HG02763 (cell line): ENCODE measurements around the gene TMEM158.

Source experiments
- ATAC-seq: cut with Tn5 transposase; IDR thresholded peaks from one replicate; pipeline ENCODE4 v1.9.1; 2021; ENCODE audit warnings: mild to moderate bottlenecking, moderate library complexity; ENCODE audit not compliant: unreplicated experiment

The TMEM158 gene

DNA sequence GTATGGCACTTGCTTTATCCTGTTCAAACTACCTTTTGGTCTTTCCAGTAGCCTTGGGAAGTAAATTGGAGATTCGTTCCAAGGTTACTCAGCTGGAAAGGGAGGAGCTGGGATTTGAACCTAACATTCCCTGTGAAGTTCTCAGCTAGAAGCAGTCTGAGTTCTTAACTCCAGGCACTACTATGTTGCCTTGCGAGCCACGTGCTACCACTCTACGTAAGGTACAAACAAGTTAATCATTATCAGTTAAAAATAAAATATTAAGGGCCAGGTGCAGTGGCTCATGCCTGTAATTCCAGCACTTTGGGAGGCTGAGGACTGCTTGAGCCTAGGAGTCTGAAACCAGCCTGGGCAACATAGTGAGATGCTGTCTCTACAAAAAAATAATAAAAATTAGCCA, 49.2 kb downstream of the TMEM158 start:
- ATAC-seq: no peak
